Adrenal gland (tissue), 5 donors: Measurements from ENCODE around the gene MTHFD1L.

Experiments used
- CTCF ChIP-seq, 6 experiments: fragments of 450-650 bp in 4 of 6; fragments of 200-600 bp in 2 of 6; sonication (generic) in 1 of 6; IDR thresholded peaks; 1 replicate in 5 of 6; 2 replicates in 1 of 6; pipeline versions ENCODE4 v1.5.1 to v1.8.0; 2016 to 2021; ENCODE audit warnings: antibody characterized with exemption in 6 of 6, mild to moderate bottlenecking in 2 of 6, moderate library complexity in 1 of 6
- POLR2A ChIP-seq, 2 donors: fragments of 450-650 bp; IDR thresholded peaks; one replicate each; pipeline ENCODE4 v1.6.1; 2017; ENCODE audit warnings: antibody characterized with exemption in 2 of 2, mild to moderate bottlenecking in 2 of 2, moderate library complexity in 1 of 2
- donor health status: DM: no; HTN: no; CAD: no.

GRCh38 chr6:151118461-151119123, 253.1 kb downstream of the MTHFD1L start:
- no peak for TF ChIP-seq CTCF (IDR thresholded peaks at IDR 0.05)
- TF ChIP-seq POLR2A (IDR thresholded peaks at IDR 0.05), result no peak
